Middle frontal gyrus (tissue), 1 donor: ENCODE measurements around the gene HPSE2.

Experiments
- DNase-seq: peaks from one replicate; pipeline ENCODE4 v3.0.0-alpha.2; 2015; ENCODE audit warnings: low spot score; ENCODE audit errors: extremely low spot score

The HPSE2 gene

GRCh38 chr10:98694014-98694413 lies 541.6 kb downstream of the HPSE2 start:
- no peak for DNase-seq

- no peak for DNase-seq
Measured at GRCh38 chr10:98687685-98688084, 548.0 kb downstream of the HPSE2 start.

GRCh38 chr10:98684019-98684899 lies 551.4 kb downstream of the HPSE2 start:
- DNase-seq, result no peak

GRCh38 chr10:98676895-98677294 lies 558.8 kb downstream of the HPSE2 start:
- DNase-seq, result no peak

GRCh38 chr10:98675902-98676301 lies 559.8 kb downstream of the HPSE2 start:
- DNase-seq, result no peak

GRCh38 chr10:98673171-98673782 lies 562.4 kb downstream of the HPSE2 start:
- DNase-seq, result no peak

- no peak for DNase-seq
Measured at GRCh38 chr10:98667081-98667480, 568.6 kb downstream of the HPSE2 start.

GRCh38 chr10:98666276-98666675 lies 569.4 kb downstream of the HPSE2 start:
- DNase-seq, result no peak

- DNase-seq, result no peak
Measured at GRCh38 chr10:98664329-98665042, 571.2 kb downstream of the HPSE2 start.

GRCh38 chr10:98659951-98660350 lies 575.7 kb downstream of the HPSE2 start:
- DNase-seq, result no peak

GRCh38 chr10:98655492-98655891 lies 580.2 kb downstream of the HPSE2 start:
- DNase-seq, result no peak

GRCh38 chr10:98649170-98649569 lies 586.5 kb downstream of the HPSE2 start:
- DNase-seq, result no peak

GRCh38 chr10:98646998-98647917 lies 588.4 kb downstream of the HPSE2 start:
- DNase-seq, result no peak

GRCh38 chr10:98644466-98644865 lies 591.2 kb downstream of the HPSE2 start:
- DNase-seq, result no peak

GRCh38 chr10:98642281-98642680 lies 593.4 kb downstream of the HPSE2 start:
- no peak for DNase-seq

- no peak for DNase-seq
Measured at GRCh38 chr10:98638920-98639319, 596.7 kb downstream of the HPSE2 start.

- DNase-seq, result no peak
Measured at GRCh38 chr10:98636921-98637329, 598.7 kb downstream of the HPSE2 start.

- DNase-seq, result no peak
Measured at GRCh38 chr10:98632456-98633150, 603.0 kb downstream of the HPSE2 start.

GRCh38 chr10:98628206-98628605 lies 607.4 kb downstream of the HPSE2 start:
- no peak for DNase-seq

- no peak for DNase-seq
Measured at GRCh38 chr10:98627711-98628110, 607.9 kb downstream of the HPSE2 start.
